Measurements from ENCODE around the gene GOLPH3.
A peak's percentile ranks its signal among the peaks of the same experiment; 100 is the strongest.
"Not testable (repeated sequence)": the region's sequence is repeated elsewhere in the genome, so short reads cannot be mapped to it uniquely, and the experiment has no call there.

The GOLPH3 gene

GRCh38 chr5:32132757-32133156, 41.4 kb downstream of the GOLPH3 start:
- DNase-seq: no peak

- DNase-seq: no peak
These were observed 42.5 kb downstream of the GOLPH3 start for GRCh38 chr5:32131604-32132003.

GRCh38 chr5:32130865-32131264, 43.3 kb downstream of the GOLPH3 start:
- no peak for DNase-seq

- peak; percentile 19 for DNase-seq
These were observed 45.0 kb downstream of the GOLPH3 start for GRCh38 chr5:32129074-32129598.

GRCh38 chr5:32127711-32128110, 46.4 kb downstream of the GOLPH3 start:
- no peak for DNase-seq

GRCh38 chr5:32126691-32127090, 47.4 kb downstream of the GOLPH3 start:
- no peak for DNase-seq

- DNase-seq: no peak
These were observed 50.0 kb downstream of the GOLPH3 start for GRCh38 chr5:32123889-32124676.

GRCh38 chr5:32123058-32123805, 50.9 kb downstream of the GOLPH3 start:
- DNase-seq: no peak

- DNase-seq: not testable (repeated sequence)
These were observed 55.2 kb downstream of the GOLPH3 start for GRCh38 chr5:32118922-32119321.

- DNase-seq: peak; percentile 8
These were observed 57.4 kb downstream of the GOLPH3 start for GRCh38 chr5:32116574-32117313.

- DNase-seq: no peak
These were observed 58.1 kb downstream of the GOLPH3 start for GRCh38 chr5:32115985-32116384.

- no peak for DNase-seq
These were observed 63.9 kb downstream of the GOLPH3 start for GRCh38 chr5:32110111-32110696.

GRCh38 chr5:32109236-32109635, 64.9 kb downstream of the GOLPH3 start:
- DNase-seq: no peak

- DNase-seq: no peak
These were observed 66.0 kb downstream of the GOLPH3 start for GRCh38 chr5:32108167-32108566.

GRCh38 chr5:32107291-32107690, 66.8 kb downstream of the GOLPH3 start:
- no peak for DNase-seq

- no peak for DNase-seq
These were observed 70.6 kb downstream of the GOLPH3 start for GRCh38 chr5:32103521-32103920.

- no peak for DNase-seq
These were observed 71.7 kb downstream of the GOLPH3 start for GRCh38 chr5:32102254-32102986.

- DNase-seq: no peak
These were observed 73.3 kb downstream of the GOLPH3 start for GRCh38 chr5:32100691-32101302.

- DNase-seq: no peak
These were observed 73.9 kb downstream of the GOLPH3 start for GRCh38 chr5:32100230-32100629.

GRCh38 chr5:32099486-32100035, 74.6 kb downstream of the GOLPH3 start:
- no peak for DNase-seq

GRCh38 chr5:32098890-32099310, 75.2 kb downstream of the GOLPH3 start:
- no peak for DNase-seq

Data from activated CD4-positive, alpha-beta T cell treated with anti-CD3 and anti-CD28 coated beads, Interleukin-2, amount 50 U/mL, for 16 hours (primary cell).